Naive thymus-derived CD8-positive, alpha-beta T cell (primary cell): ENCODE measurements around the gene KLRF1. TPM values are rescaled to one million over a fixed set of nuclear protein-coding genes. Genes with fewer than 3 reads are reported as not detected.

Experiments used
- ATAC-seq, 2 donors: fragments of 150-1000 bp; cut with Tn5 transposase in 1 of 2; sonication (Bioruptor Pico), chemical (Tn5 transposase) in 1 of 2; 1 replicate in 1 of 2; 2 replicates in 1 of 2; pipeline ENCODE4 v1.10.0; 2021; ENCODE audit warnings: mild to moderate bottlenecking in 2 of 2, moderate library complexity in 2 of 2
- POLR2A ChIA-PET: fragments of 350-600 bp; sonication (Branson Sonifier 250); formaldehyde crosslinking; loops from one replicate; lab custom pipeline; 2021; ENCODE audit warnings: antibody characterized with exemption; lab: Charles Lee
- DNase-seq, 10 donors: peaks; one replicate each; pipeline versions ENCODE4 v3.0.0 to v3.0.0-alpha.2; 2020 to 2022
- H3K27ac Mint-ChIP-seq, 10 donors: one replicate each; pipeline ENCODE4 v1.8.0; 2020 to 2022; ENCODE audit warnings: mild to moderate bottlenecking in 10 of 10, mixed read lengths in 10 of 10, moderate library complexity in 4 of 10, inconsistent platforms in 1 of 10
- H3K27me3 Mint-ChIP-seq, 5 donors: one replicate each; pipeline ENCODE4 v1.8.0; 2021 to 2022; ENCODE audit warnings: mixed read lengths in 5 of 5
- H3K36me3 Mint-ChIP-seq, 3 donors: one replicate each; pipeline ENCODE4 v1.8.0; 2020 to 2022; ENCODE audit warnings: mixed read lengths in 3 of 3, mild to moderate bottlenecking in 2 of 3, inconsistent platforms in 1 of 3
- H3K4me1 Mint-ChIP-seq, 4 donors: one replicate each; pipeline ENCODE4 v1.8.0; 2021 to 2022; ENCODE audit warnings: mixed read lengths in 4 of 4
- H3K4me3 Mint-ChIP-seq, 10 donors: one replicate each; pipeline ENCODE4 v1.8.0; 2020 to 2022; ENCODE audit warnings: mild to moderate bottlenecking in 10 of 10, mixed read lengths in 10 of 10, moderate library complexity in 6 of 10, inconsistent platforms in 1 of 10
- H3K9me3 Mint-ChIP-seq, 9 donors: one replicate each; pipeline ENCODE4 v1.8.0; 2020 to 2022; ENCODE audit warnings: mixed read lengths in 9 of 9, mild to moderate bottlenecking in 3 of 9, inconsistent platforms in 1 of 9, moderate library complexity in 1 of 9
- polyA plus RNA-seq, 3 donors: library from polyadenylated mRNA; unstranded; fragments of 300-500 nt; fragmentation: Illumina TruSeq; gene quantifications; one replicate each; pipeline ENCODE4 v1.2.3, GENCODE V29; 2021
- total RNA-seq, 8 experiments: library from RNA in 2 of 8; stranded (reverse) in 2 of 8; gene quantifications; one replicate each; pipeline ENCODE4 v1.2.3 and lab custom pipeline; 2021 to 2026

KLRF1 gene, protein sequence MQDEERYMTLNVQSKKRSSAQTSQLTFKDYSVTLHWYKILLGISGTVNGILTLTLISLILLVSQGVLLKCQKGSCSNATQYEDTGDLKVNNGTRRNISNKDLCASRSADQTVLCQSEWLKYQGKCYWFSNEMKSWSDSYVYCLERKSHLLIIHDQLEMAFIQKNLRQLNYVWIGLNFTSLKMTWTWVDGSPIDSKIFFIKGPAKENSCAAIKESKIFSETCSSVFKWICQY
- total RNA-seq (1 to 10 TPM in 1 of 2 experiments, under 1 TPM in 1; 0.93 to 1.3 TPM), polyA plus RNA-seq (10 to 100 TPM in 1 of 3 donors, under 1 TPM in 2; 0.83 to 83.4 (median 0.92) TPM), total RNA-seq (lab: John Stamatoyannopoulos, UW) (0 to 0.71 (median 0) reads per million in 6 experiments)

DNA sequence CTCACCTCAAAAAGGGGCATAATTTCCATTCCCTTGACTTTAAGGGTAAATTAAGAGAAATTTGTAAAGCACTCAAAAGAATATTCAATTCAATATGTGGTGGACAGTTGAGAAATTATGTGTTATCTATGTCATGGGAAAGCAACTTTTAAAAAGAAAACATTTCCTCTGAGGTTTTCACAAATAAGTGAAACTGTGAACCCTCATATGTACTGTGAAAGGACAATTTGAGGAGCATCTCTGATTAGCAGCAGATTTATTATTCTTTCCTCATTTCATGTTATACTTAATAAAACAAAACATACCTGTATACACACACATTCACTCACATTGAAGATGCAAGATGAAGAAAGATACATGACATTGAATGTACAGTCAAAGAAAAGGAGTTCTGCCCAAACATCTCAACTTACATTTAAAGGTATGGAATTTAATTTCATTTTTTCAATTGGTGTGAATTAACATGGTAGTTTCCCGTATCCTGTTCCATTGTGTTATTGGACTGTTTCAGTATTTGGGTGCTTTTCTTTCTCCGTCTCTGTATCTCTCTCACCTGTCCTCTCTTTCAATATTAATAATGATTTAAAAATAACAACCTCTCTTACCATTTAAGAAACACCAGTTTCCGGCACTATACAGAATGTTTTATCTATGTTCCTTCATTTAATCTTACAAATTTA lies at the start of gene KLRF1:
TSS of gene KLRF1 (plus strand) at position 273 of the 680 bp plus-strand sequence. CDS start at position 337, 64 bp downstream.
- Mint-ChIP-seq H3K9me3 (peaks cover 0 to 5% (median 0%) of the 10 kb centered on the region in 9 donors), H3K36me3 (peaks cover 0 to 4% (median 0%) of the 10 kb centered on the region in 3 donors), H3K4me1 (peaks cover 0 to 6% (median 0%) of the 10 kb centered on the region in 4 donors), H3K27ac (peak within 1 kb of the TSS in 4 of 10 donors; percentile 0 to 81 (median 30)), H3K4me3 (peak within 1 kb of the TSS in 4 of 10 donors; percentile 19 to 85 (median 58)), H3K27me3 (no peaks in the 10 kb centered on the region)
- POLR2A ChIA-PET = no interaction called here
- DNase-seq (peak in 1 of 10 donors; percentile 15), ATAC-seq (no peak)

DNA sequence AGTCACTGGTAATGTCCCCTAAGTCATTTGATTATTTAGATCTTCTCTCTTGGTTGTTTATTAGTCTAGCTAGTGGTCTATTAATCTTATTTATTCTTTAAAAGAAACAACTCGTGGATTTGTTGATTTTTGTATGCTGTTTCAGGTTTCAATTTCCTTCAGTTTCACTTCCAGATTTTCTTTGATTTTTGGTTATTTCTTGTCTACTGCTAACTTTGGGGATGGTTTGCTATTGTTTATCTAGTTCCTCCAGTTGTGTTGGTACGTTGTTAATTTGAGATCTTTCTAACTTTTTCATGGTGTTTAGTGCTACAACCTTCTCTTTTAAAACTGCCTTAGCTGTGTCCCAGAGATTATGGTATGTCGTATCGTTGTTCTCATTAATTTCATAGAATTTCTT lies 48.1 kb upstream of the KLRF1 start:
- Mint-ChIP-seq H3K36me3 (no peaks in the 10 kb centered on the region), H3K9me3 (no peaks in the 10 kb centered on the region), H3K4me1 (peaks cover 19 to 67% (median 54%) of the 10 kb centered on the region in 4 donors), H3K27me3 (no peaks in the 10 kb centered on the region), H3K27ac (peak overlapping the region in 1 of 10 donors; percentile 26), H3K4me3 (no peak overlapping the region)
- POLR2A ChIA-PET = interaction anchor here (0.9 kb wide), 1 partner anchor 12 kb away, joined by 3 read pairs; no protein-coding TSS in a partner anchor
- ATAC-seq = no peak
- DNase-seq = no peak

- ATAC-seq (peak; percentile 61 to 64), DNase-seq (peak in 2 of 10 donors; percentile 40)
- H3K4me1 Mint-ChIP-seq = peaks cover 16 to 51% (median 35%) of the 10 kb centered on the region in 4 donors
- H3K4me3 Mint-ChIP-seq = peak overlapping the region in 8 of 10 donors; percentile 2 to 43 (median 26)
- POLR2A ChIA-PET = interaction anchor here (0.7 to 1.0 kb wide), 3 partner anchors 21 to 776 kb away, joined by 3 to 5 read pairs (median 4); partner anchors contain the start of gene CD69
- H3K9me3 Mint-ChIP-seq = no peaks in the 10 kb centered on the region
- no peaks in the 10 kb centered on the region for H3K27me3 Mint-ChIP-seq
- peak overlapping the region in 7 of 10 donors; percentile 0 to 69 (median 5) for H3K27ac Mint-ChIP-seq
- no peaks in the 10 kb centered on the region for H3K36me3 Mint-ChIP-seq
Measured at GRCh38 chr12:9781360-9781759, 45.9 kb upstream of the KLRF1 start.

DNA sequence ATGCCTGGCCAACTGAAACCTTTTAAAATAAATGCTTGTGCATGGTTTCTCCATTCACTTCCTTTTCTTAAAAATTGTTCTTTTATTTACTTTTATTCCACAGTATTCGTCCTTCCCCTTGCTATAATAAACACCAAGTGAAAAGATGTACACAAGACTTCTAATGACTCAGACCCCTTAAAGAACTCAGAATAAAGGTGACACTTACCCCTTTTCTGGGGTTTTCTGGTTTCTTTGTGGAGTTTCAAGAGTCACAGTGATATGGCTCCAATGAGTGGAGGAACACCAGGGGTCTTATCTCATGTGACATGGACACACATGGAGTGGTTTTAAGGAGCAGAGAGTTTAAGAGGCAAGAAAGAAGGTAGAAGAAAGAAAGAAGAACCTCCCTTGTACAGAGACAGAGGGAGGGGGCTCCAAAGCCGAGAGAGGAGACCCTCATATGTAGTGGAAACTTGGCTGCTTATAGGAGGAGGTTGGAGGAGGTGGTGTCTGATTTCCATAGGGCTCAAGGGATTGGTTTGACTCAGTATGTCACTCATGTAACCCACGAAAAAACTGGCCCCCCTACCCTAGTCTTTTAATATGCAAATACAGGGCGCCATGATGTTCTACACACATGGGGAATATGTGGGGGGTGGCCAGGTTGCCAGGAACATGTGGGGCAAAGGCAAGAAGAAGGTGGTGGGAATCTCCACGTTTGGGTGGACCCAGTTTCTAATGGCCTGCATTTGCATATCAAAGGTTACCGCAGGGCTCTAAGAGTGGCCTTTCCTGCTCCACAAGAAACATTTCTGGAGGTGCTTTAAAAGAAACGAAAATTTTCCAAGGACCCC lies 44.5 kb upstream of the KLRF1 start:
- DNase-seq (no peak), ATAC-seq (no peak)
- Mint-ChIP-seq H3K27ac (peak overlapping the region in 1 of 10 donors; percentile 18), H3K36me3 (no peaks in the 10 kb centered on the region), H3K4me3 (no peak overlapping the region), H3K27me3 (no peaks in the 10 kb centered on the region), H3K9me3 (no peaks in the 10 kb centered on the region), H3K4me1 (peaks cover 14 to 49% (median 26%) of the 10 kb centered on the region in 4 donors)
- POLR2A ChIA-PET = interaction anchor here (0.6 to 1.0 kb wide), 2 partner anchors 22 to 27 kb away, joined by 4 read pairs; partner anchors contain the start of gene CD69

- Mint-ChIP-seq H3K4me3 (no peak overlapping the region), H3K9me3 (no peaks in the 10 kb centered on the region), H3K36me3 (no peaks in the 10 kb centered on the region), H3K27me3 (no peaks in the 10 kb centered on the region), H3K4me1 (peaks cover 12 to 43% (median 22%) of the 10 kb centered on the region in 4 donors), H3K27ac (no peak overlapping the region)
- ATAC-seq (no peak), DNase-seq (no peak)
- POLR2A ChIA-PET = no interaction called here
Measured at GRCh38 chr12:9784326-9784725, 43.0 kb upstream of the KLRF1 start.

- no peaks in the 10 kb centered on the region for H3K9me3 Mint-ChIP-seq
- no peak for DNase-seq
- H3K27ac Mint-ChIP-seq = no peak overlapping the region
- POLR2A ChIA-PET = no interaction called here
- no peak for ATAC-seq
- H3K4me3 Mint-ChIP-seq = no peak overlapping the region
- H3K36me3 Mint-ChIP-seq = no peaks in the 10 kb centered on the region
- H3K27me3 Mint-ChIP-seq = no peaks in the 10 kb centered on the region
- peaks cover 8 to 38% (median 19%) of the 10 kb centered on the region in 4 donors for H3K4me1 Mint-ChIP-seq
Measured at GRCh38 chr12:9784816-9785215, 42.5 kb upstream of the KLRF1 start.

DNA sequence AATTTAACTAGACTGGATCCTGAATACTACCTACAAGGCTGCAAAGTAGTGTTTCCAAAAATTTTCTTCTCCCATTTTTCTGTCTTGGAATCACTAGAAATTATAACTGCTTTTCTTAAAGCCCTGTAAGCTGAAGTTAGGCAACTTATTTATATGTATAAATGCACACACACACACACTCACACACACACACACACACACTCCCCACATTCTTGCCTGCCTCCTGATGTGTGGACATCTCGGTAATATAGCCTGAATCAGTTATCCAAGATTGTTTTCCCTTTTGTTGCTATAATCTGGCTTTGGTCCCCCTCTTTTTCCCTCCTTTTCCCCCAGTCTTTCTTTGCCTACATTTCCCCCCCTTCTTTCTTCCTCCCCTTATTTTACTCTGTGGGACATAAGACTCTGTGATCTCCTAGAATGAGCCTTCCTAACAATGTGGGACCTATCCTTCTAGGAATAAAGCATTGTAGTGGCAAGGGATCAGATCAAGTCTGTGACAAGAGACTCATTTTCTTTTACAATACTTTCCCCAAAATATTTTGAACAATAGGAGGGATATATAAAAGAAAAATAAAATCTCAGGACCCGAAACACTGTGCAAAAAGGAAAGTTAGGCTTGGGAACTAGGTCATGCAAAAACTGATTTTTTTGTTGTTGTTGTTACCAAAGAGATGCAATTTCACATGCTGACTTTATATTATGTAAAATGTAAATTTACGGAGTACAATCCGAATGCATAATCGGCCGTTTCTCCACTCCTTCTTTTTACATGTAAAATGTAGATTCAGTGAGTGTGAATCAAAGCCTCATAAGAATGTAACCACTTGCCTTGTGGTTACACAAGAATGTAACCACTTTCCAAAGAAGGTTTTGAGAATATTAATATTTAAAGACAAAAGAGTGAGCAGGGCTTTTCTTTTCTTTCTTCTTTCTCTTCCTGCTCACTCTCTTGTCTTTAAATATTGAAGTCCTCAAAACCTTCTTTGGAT lies 40.3 kb upstream of the KLRF1 start:
- peak overlapping the region in 1 of 10 donors; percentile 8 for H3K4me3 Mint-ChIP-seq
- ATAC-seq = no peak
- peaks cover 0 to 5% (median 0%) of the 10 kb centered on the region in 9 donors for H3K9me3 Mint-ChIP-seq
- peaks cover 6 to 31% (median 7%) of the 10 kb centered on the region in 4 donors for H3K4me1 Mint-ChIP-seq
- H3K27ac Mint-ChIP-seq = peak overlapping the region in 3 of 10 donors; percentile 8 to 23 (median 11)
- H3K36me3 Mint-ChIP-seq = no peaks in the 10 kb centered on the region
- no peaks in the 10 kb centered on the region for H3K27me3 Mint-ChIP-seq
- DNase-seq = no peak
- POLR2A ChIA-PET = interaction anchor here (0.5 kb wide), 1 partner anchor 12 kb away, joined by 3 read pairs; no protein-coding TSS in a partner anchor

DNA sequence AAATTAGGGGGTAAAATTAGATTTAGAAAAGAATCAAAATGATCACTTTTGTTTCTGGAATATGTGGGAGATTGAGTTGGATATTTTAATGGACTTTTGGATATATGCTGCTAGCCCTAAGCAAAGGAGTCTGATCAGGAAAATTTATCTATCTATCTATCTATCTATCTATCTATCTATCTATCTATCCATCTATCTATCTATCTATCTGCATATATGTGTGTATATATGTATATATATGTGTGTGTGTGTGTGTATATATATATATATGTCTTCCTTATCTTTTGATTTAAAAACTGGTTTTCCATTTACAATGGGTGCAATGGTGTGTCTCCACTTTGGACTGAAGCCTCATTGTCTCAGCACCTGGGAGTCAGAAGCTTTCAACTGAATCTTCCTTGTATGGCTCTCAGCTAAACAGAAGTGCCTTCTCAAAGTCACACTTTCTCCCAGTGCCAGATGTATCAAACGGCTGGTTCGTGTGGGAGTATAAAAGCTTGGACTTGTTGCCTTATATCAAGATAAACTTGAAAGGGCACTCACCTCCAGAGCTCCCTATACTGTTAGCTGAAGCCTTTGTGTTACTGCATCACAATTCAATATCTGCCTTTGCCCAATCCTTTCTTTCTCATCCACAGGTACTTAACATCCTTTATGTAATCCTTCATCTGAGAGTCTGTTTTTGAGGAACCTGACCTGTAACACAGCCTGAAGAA lies 34.9 kb upstream of the KLRF1 start:
- Mint-ChIP-seq H3K27me3 (no peaks in the 10 kb centered on the region), H3K4me3 (no peak overlapping the region), H3K4me1 (peaks cover 23 to 71% (median 40%) of the 10 kb centered on the region in 4 donors), H3K27ac (no peak overlapping the region), H3K9me3 (peaks cover 0 to 5% (median 0%) of the 10 kb centered on the region in 9 donors), H3K36me3 (no peaks in the 10 kb centered on the region)
- POLR2A ChIA-PET = interaction anchor here (1.1 kb wide), 1 partner anchor 34 kb away, joined by 3 read pairs; no protein-coding TSS in a partner anchor
- ATAC-seq = no peak
- DNase-seq = no peak

- Mint-ChIP-seq H3K9me3 (peaks cover 0 to 5% (median 0%) of the 10 kb centered on the region in 9 donors), H3K27me3 (no peaks in the 10 kb centered on the region), H3K36me3 (no peaks in the 10 kb centered on the region), H3K4me3 (peak overlapping the region in 3 of 10 donors; percentile 59 to 78 (median 64)), H3K27ac (peak overlapping the region in 1 of 10 donors; percentile 57), H3K4me1 (peaks cover 22 to 69% (median 43%) of the 10 kb centered on the region in 4 donors)
- no peak for ATAC-seq
- POLR2A ChIA-PET = interaction anchor here (1.1 kb wide), 1 partner anchor 35 kb away, joined by 3 read pairs; no protein-coding TSS in a partner anchor
- no peak for DNase-seq
Measured at GRCh38 chr12:9792961-9793617, 34.2 kb upstream of the KLRF1 start.

GRCh38 chr12:9793779-9794395 lies 33.4 kb upstream of the KLRF1 start:
- DNase-seq (peak in 3 of 10 donors; percentile 32 to 49 (median 42)), ATAC-seq (peak in 1 of 2 donors; percentile 44)
- Mint-ChIP-seq H3K36me3 (no peaks in the 10 kb centered on the region), H3K27ac (peak overlapping the region in 9 of 10 donors; percentile 23 to 91 (median 58)), H3K27me3 (no peaks in the 10 kb centered on the region), H3K4me3 (peak overlapping the region in 9 of 10 donors; percentile 59 to 78 (median 66)), H3K9me3 (peaks cover 0 to 5% (median 0%) of the 10 kb centered on the region in 9 donors), H3K4me1 (peaks cover 22 to 68% (median 45%) of the 10 kb centered on the region in 4 donors)
- POLR2A ChIA-PET = interaction anchor here (1.3 to 6.7 kb wide), 3 partner anchors 34 to 51 kb away, joined by 5 to 84 read pairs (median 71); partner anchors contain the start of gene CD69
